ENCODE results near the gene TM9SF3. TPM values are rescaled to one million over a fixed set of nuclear protein-coding genes. Genes with fewer than 3 reads are reported as not detected.
"Not testable (repeated sequence)": the region's sequence is repeated elsewhere in the genome, so short reads cannot be mapped to it uniquely, and the experiment has no call there.

Gene TM9SF3
- total RNA-seq, 1 donor from 2014 or later = 129 TPM

- DNase-seq = no peak
Measured at GRCh38 chr10:96598846-96599245, 12.0 kb upstream of the TM9SF3 start.

- no peak for DNase-seq
Measured at GRCh38 chr10:96596422-96597407, 9.9 kb upstream of the TM9SF3 start.

GRCh38 chr10:96595741-96596140 lies 8.9 kb upstream of the TM9SF3 start:
- no peak for DNase-seq

GRCh38 chr10:96591946-96592345 lies 5.1 kb upstream of the TM9SF3 start:
- no peak for DNase-seq

GRCh38 chr10:96588616-96589419 lies 2.0 kb upstream of the TM9SF3 start:
- no peak for DNase-seq

- DNase-seq = no peak
Measured at GRCh38 chr10:96588060-96588554, 1.3 kb upstream of the TM9SF3 start.

- DNase-seq = no peak
Measured at GRCh38 chr10:96587264-96588059, 650 bp upstream of the TM9SF3 start.

- no peak for DNase-seq
Measured at GRCh38 chr10:96585736-96586418, 935 bp downstream of the TM9SF3 start.

GRCh38 chr10:96584474-96584873 lies 2.3 kb downstream of the TM9SF3 start:
- no peak for DNase-seq

GRCh38 chr10:96584035-96584434 lies 2.8 kb downstream of the TM9SF3 start:
- DNase-seq = no peak

- DNase-seq = no peak
Measured at GRCh38 chr10:96579133-96579532, 7.7 kb downstream of the TM9SF3 start.

- DNase-seq = no peak
Measured at GRCh38 chr10:96578633-96579032, 8.2 kb downstream of the TM9SF3 start.

- DNase-seq = no peak
Measured at GRCh38 chr10:96578022-96578421, 8.8 kb downstream of the TM9SF3 start.

- no peak for DNase-seq
Measured at GRCh38 chr10:96577069-96577468, 9.7 kb downstream of the TM9SF3 start.

- DNase-seq = no peak
Measured at GRCh38 chr10:96576277-96576980, 10.4 kb downstream of the TM9SF3 start.

GRCh38 chr10:96574564-96574963 lies 12.2 kb downstream of the TM9SF3 start:
- not testable (repeated sequence) for DNase-seq

- DNase-seq = no peak
Measured at GRCh38 chr10:96573036-96573435, 13.8 kb downstream of the TM9SF3 start.

GRCh38 chr10:96570983-96571964 lies 15.5 kb downstream of the TM9SF3 start:
- no peak for DNase-seq

- no peak for DNase-seq
Measured at GRCh38 chr10:96570511-96570910, 16.3 kb downstream of the TM9SF3 start.

- no peak for DNase-seq
Measured at GRCh38 chr10:96568402-96568801, 18.4 kb downstream of the TM9SF3 start.
